WTC11 (cell line): ENCODE results near the gene CLBA1. TPM values are rescaled to one million over a fixed set of nuclear protein-coding genes. Genes with fewer than 3 reads are reported as not detected.

Source experiments
- ATAC-seq: fragments of 200-7000 bp; cut with Tn5 transposase; 2 replicates; pipeline ENCODE4 v1.10.0; 2021; ENCODE audit warnings: mild to moderate bottlenecking, moderate library complexity
- CTCF ChIA-PET: fragments of 300-600 bp; sonication (Branson Sonifier 250); formaldehyde crosslinking; loops from one replicate; lab custom pipeline; 2021; ENCODE audit warnings: antibody characterized with exemption; lab: Charles Lee
- POLR2A ChIA-PET: fragments of 350-600 bp; sonication (Branson Sonifier 250); formaldehyde crosslinking; loops from one replicate; lab custom pipeline; 2021; ENCODE audit warnings: antibody characterized with exemption; lab: Charles Lee
- DNase-seq: peaks from one replicate; pipeline ENCODE4 v3.0.0; 2021; ENCODE audit warnings: low spot score
- H3K27ac Mint-ChIP-seq: 2 replicates; pipeline ENCODE4 v1.8.0; 2021; ENCODE audit warnings: mixed read lengths
- H3K27me3 Mint-ChIP-seq: 2 replicates; pipeline ENCODE4 v1.8.0; 2021; ENCODE audit warnings: low read depth, mild to moderate bottlenecking, moderate library complexity, mixed read lengths
- H3K36me3 Mint-ChIP-seq: 2 replicates; pipeline ENCODE4 v1.8.0; 2021; ENCODE audit warnings: mixed read lengths
- H3K4me1 Mint-ChIP-seq: 2 replicates; pipeline ENCODE4 v1.8.0; 2022; ENCODE audit warnings: mixed read lengths
- H3K4me3 Mint-ChIP-seq: 2 replicates; pipeline ENCODE4 v1.8.0; 2021; ENCODE audit warnings: mild to moderate bottlenecking, moderate library complexity, mixed read lengths
- H3K9me3 Mint-ChIP-seq: 2 replicates; pipeline ENCODE4 v1.8.0; 2021; ENCODE audit warnings: mixed read lengths
- AFF4 ChIP-seq: sonication (generic); formaldehyde crosslinking; IDR thresholded peaks from 2 replicates; pipeline ENCODE4 v1.8.1; 2023; ENCODE audit warnings: mild to moderate bottlenecking, missing genetic modification reagents, borderline replicate concordance
- CREB1 ChIP-seq: sonication (generic); formaldehyde crosslinking; IDR thresholded peaks from 2 replicates; pipeline ENCODE4 v1.8.0; 2023; ENCODE audit warnings: mild to moderate bottlenecking, missing genetic modification reagents
- CREM ChIP-seq: sonication (generic); formaldehyde crosslinking; IDR thresholded peaks from 2 replicates; pipeline ENCODE4 v1.8.1; 2022; ENCODE audit warnings: mild to moderate bottlenecking, missing genetic modification reagents, moderate library complexity
- E2F1 ChIP-seq: sonication (generic); formaldehyde crosslinking; IDR thresholded peaks from 2 replicates; pipeline ENCODE4 v1.8.0; 2022; ENCODE audit warnings: mild to moderate bottlenecking, missing genetic modification reagents
- E2F4 ChIP-seq: sonication (generic); formaldehyde crosslinking; IDR thresholded peaks from 2 replicates; pipeline ENCODE4 v1.8.1; 2022; ENCODE audit warnings: low read depth, mild to moderate bottlenecking, moderate library complexity, missing genetic modification reagents, borderline replicate concordance
- E2F5 ChIP-seq: sonication (generic); formaldehyde crosslinking; IDR thresholded peaks from 2 replicates; pipeline ENCODE4 v1.8.1; 2022; ENCODE audit warnings: mild to moderate bottlenecking, moderate library complexity, missing genetic modification reagents
- ESRRA ChIP-seq: sonication (generic); formaldehyde crosslinking; IDR thresholded peaks from 2 replicates; pipeline ENCODE4 v1.8.1; 2022; ENCODE audit warnings: mild to moderate bottlenecking, missing genetic modification reagents, borderline replicate concordance
- FOXP4 ChIP-seq: sonication (generic); formaldehyde crosslinking; IDR thresholded peaks from 2 replicates; pipeline ENCODE4 v1.8.0; 2022; ENCODE audit warnings: mild to moderate bottlenecking, missing genetic modification reagents
- HMGXB4 ChIP-seq: sonication (generic); formaldehyde crosslinking; IDR thresholded peaks from 2 replicates; pipeline ENCODE4 v1.8.1; 2023; ENCODE audit warnings: mild to moderate bottlenecking, moderate library complexity, missing genetic modification reagents
- IRF1 ChIP-seq: sonication (generic); formaldehyde crosslinking; IDR thresholded peaks from 2 replicates; pipeline ENCODE4 v1.8.0; 2023; ENCODE audit warnings: missing genetic modification reagents
- MYBL2 ChIP-seq: sonication (generic); formaldehyde crosslinking; IDR thresholded peaks from 2 replicates; pipeline ENCODE4 v1.8.1; 2023; ENCODE audit warnings: mild to moderate bottlenecking, moderate library complexity, missing genetic modification reagents
- NFYB ChIP-seq: sonication (generic); formaldehyde crosslinking; conservative IDR thresholded peaks from 2 replicates; pipeline ENCODE4 v1.8.0; 2022; ENCODE audit warnings: low read depth, missing genetic modification reagents
- RORB ChIP-seq: fragments of 250-450 bp; sonication (Bioruptor Pico); IDR thresholded peaks from 2 replicates; pipeline ENCODE4 v1.9.0; 2021; ENCODE audit warnings: mild to moderate bottlenecking
- SMAD4 ChIP-seq: sonication (generic); formaldehyde crosslinking; IDR thresholded peaks from 2 replicates; pipeline ENCODE4 v1.8.0; 2022; ENCODE audit warnings: mild to moderate bottlenecking, missing genetic modification reagents
- TP53 ChIP-seq: sonication (generic); formaldehyde crosslinking; IDR thresholded peaks from 2 replicates; pipeline ENCODE4 v1.8.1; 2023; ENCODE audit warnings: mild to moderate bottlenecking, missing genetic modification reagents
- ZNF121 ChIP-seq: sonication (generic); formaldehyde crosslinking; IDR thresholded peaks from 2 replicates; pipeline ENCODE4 v1.8.0; 2023; ENCODE audit warnings: missing genetic modification reagents
- ZNF512 ChIP-seq: sonication (generic); formaldehyde crosslinking; IDR thresholded peaks from 2 replicates; pipeline ENCODE4 v1.8.1; 2022; ENCODE audit warnings: missing genetic modification reagents, borderline replicate concordance
- ZSCAN18 ChIP-seq: fragments of 250-450 bp; sonication (Bioruptor Pico); IDR thresholded peaks from 2 replicates; pipeline ENCODE4 v2.1.2; 2022; ENCODE audit warnings: mild to moderate bottlenecking, moderate library complexity
- total RNA-seq: library from RNA; stranded (reverse); gene quantifications from 3 replicates; pipeline ENCODE4 v1.2.3, GENCODE V29; 2021

CLBA1 gene
- total RNA-seq, 1 experiment from 2014 or later, result 3.8 TPM

- ChIA-PET CTCF (interaction anchor here (0.6 to 5.0 kb wide), 12 partner anchors 10 to 837 kb away, joined by 3 to 56 read pairs (median 7); partner anchors contain the start of gene BTBD6), POLR2A (no interaction called here)
- Mint-ChIP-seq H3K4me1 (peaks cover 11% of the 10 kb centered on the region), H3K27me3 (peaks cover 26% of the 10 kb centered on the region), H3K9me3 (no peaks in the 10 kb centered on the region), H3K36me3 (no peaks in the 10 kb centered on the region), H3K4me3 (no peak overlapping the region), H3K27ac (no peak overlapping the region)
- no peak for DNase-seq
- TF ChIP-seq SMAD4, result no peak
- no peak for TF ChIP-seq HMGXB4 (CRISPR knock-in tag)
- no peak for TF ChIP-seq NFYB (CRISPR knock-in tag)
- TF ChIP-seq E2F5 (CRISPR knock-in tag), result no peak
- TF ChIP-seq ZNF121 (CRISPR knock-in tag), result no peak
- TF ChIP-seq E2F1 (CRISPR knock-in tag), result no peak
- no peak for TF ChIP-seq MYBL2
- no peak for TF ChIP-seq CREM (CRISPR knock-in tag)
- no peak for TF ChIP-seq ZSCAN18 (CRISPR knock-in tag)
- no peak for TF ChIP-seq CREB1 (CRISPR knock-in tag)
- TF ChIP-seq RORB (CRISPR knock-in tag), result no peak
- no peak for TF ChIP-seq TP53
- TF ChIP-seq ESRRA (CRISPR knock-in tag), result no peak
- TF ChIP-seq FOXP4 (CRISPR knock-in tag), result no peak
- no peak for TF ChIP-seq AFF4 (CRISPR knock-in tag)
- TF ChIP-seq E2F4 (CRISPR knock-in tag), result no peak
- TF ChIP-seq IRF1 (CRISPR knock-in tag), result no peak
- no peak for TF ChIP-seq ZNF512 (CRISPR knock-in tag)
- no peak for ATAC-seq
Measured at GRCh38 chr14:104974146-104974541, 11.4 kb upstream of the CLBA1 start.
